Gastroesophageal sphincter (tissue), 3 donors: ENCODE results near the gene DOC2A.

Experiments
- CTCF ChIP-seq, 4 experiments: fragments of 200-600 bp in 2 of 4; fragments of 450-650 bp in 2 of 4; sonication (generic) in 1 of 4; IDR thresholded peaks; one replicate each; pipeline ENCODE4 v1.5.1; 2017 to 2019; ENCODE audit warnings: antibody characterized with exemption in 4 of 4, mild to moderate bottlenecking in 2 of 4, moderate library complexity in 2 of 4
- EP300 ChIP-seq: sonication (generic); formaldehyde crosslinking; IDR thresholded peaks from one replicate; pipeline ENCODE4 v1.6.1; 2017; ENCODE audit warnings: antibody characterized with exemption, mild to moderate bottlenecking
- POLR2A ChIP-seq, 2 donors: fragments of 450-650 bp; IDR thresholded peaks; one replicate each; pipeline ENCODE4 v1.6.1; 2017; ENCODE audit warnings: antibody characterized with exemption in 2 of 2, mild to moderate bottlenecking in 2 of 2, moderate library complexity in 1 of 2
- POLR2AphosphoS5 ChIP-seq: sonication (generic); formaldehyde crosslinking; IDR thresholded peaks from one replicate; pipeline ENCODE4 v1.6.1; 2017; ENCODE audit warnings: antibody characterized with exemption

GRCh38 chr16:30027588-30028437, 17.0 kb upstream of the DOC2A start:
- TF ChIP-seq CTCF (IDR thresholded peaks at IDR 0.05) (no peak), POLR2A (IDR thresholded peaks at IDR 0.05) (no peak), POLR2AphosphoS5 (no peak), EP300 (no peak)
